ENCODE data around the gene PADI4. TPM values are rescaled to one million over a fixed set of nuclear protein-coding genes. Genes with fewer than 3 reads are reported as not detected.
"Not testable (repeated sequence)": the region's sequence is repeated elsewhere in the genome, so short reads cannot be mapped to it uniquely, and the experiment has no call there.

PADI4 gene
- total RNA-seq, 1 donor from 2014 or later, result 1.0 TPM

DNA sequence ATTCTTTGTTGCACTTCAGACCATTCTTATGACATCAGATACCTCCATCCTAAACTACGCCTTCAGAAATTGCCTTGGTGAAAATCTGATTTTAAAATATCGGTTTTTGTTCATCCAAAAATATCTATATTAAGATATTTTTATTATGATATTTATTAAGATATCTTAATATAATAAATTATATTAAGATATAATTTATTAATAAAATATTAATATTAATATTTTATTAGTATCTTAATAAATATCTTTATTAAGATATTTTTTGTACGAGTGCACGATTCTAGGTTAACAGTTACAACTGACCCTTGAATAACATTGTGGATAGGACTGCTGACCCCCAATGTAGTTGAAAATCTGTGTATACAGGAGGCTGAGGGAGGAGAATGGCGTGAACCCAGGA is 20.9 kb downstream of the PADI4 start:
- peaks cover 16 to 25% (median 19%) of the 10 kb centered on the region in 3 donors for H3K27me3 ChIP-seq (ENCODE audit: control insufficient read depth in 3 of 3, insufficient read depth in 3 of 3, low read length in 3 of 3)
- H3K9ac ChIP-seq (ENCODE audit: low read depth in 1 of 3, low read length in 3 of 3), result no peak overlapping the region

DNA sequence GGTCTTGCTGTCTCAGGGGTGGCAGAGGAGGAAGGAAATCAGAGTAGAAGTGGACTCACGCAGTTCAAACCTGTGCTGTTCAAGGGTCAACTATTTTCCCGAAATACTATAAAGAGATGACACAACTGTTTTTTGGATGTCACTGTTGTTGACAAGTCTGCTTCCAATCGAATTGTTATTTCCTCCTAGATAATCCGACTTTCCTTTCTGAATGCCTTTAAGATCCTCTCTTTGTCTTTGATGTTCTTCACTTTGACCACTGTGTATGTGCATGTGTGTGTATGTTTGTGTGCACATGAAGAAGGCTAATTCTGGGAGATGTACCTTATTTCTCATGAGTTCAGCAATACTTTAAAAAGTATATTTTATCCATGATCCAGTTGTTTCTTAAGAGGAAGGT is 21.6 kb downstream of the PADI4 start:
- peaks cover 0 to 5% (median 0%) of the 10 kb centered on the region in 3 donors for H3K9me3 ChIP-seq (ENCODE audit: control insufficient read depth in 3 of 3, low read length in 3 of 3)
- peaks cover 16 to 25% (median 19%) of the 10 kb centered on the region in 3 donors for H3K27me3 ChIP-seq (ENCODE audit: control insufficient read depth in 3 of 3, insufficient read depth in 3 of 3, low read length in 3 of 3)
- no peaks in the 10 kb centered on the region for H3K36me3 ChIP-seq (ENCODE audit: control insufficient read depth in 3 of 3, insufficient read depth in 3 of 3, low read length in 3 of 3)
- no peak overlapping the region for H3K9ac ChIP-seq (ENCODE audit: low read depth in 1 of 3, low read length in 3 of 3)
- H3K27ac ChIP-seq (ENCODE audit: low read depth, low read length), result no peak overlapping the region
- H3K4me1 ChIP-seq (ENCODE audit: control insufficient read depth in 3 of 3, insufficient read depth in 3 of 3, low read length in 3 of 3), result no peaks in the 10 kb centered on the region
- H3K4me3 ChIP-seq (ENCODE audit: low read length in 3 of 3), result no peak overlapping the region

More for the DNA sequence above, 20.9 kb downstream of the PADI4 start:
- Histone ChIP-seq H3K36me3 (ENCODE audit: control insufficient read depth in 3 of 3, insufficient read depth in 3 of 3, low read length in 3 of 3) (no peaks in the 10 kb centered on the region), H3K4me3 (ENCODE audit: low read length in 3 of 3) (no peak overlapping the region), H3K27ac (ENCODE audit: low read depth, low read length) (no peak overlapping the region), H3K9me3 (ENCODE audit: control insufficient read depth in 3 of 3, low read length in 3 of 3) (peaks cover 0 to 5% (median 0%) of the 10 kb centered on the region in 3 donors), H3K4me1 (ENCODE audit: control insufficient read depth in 3 of 3, insufficient read depth in 3 of 3, low read length in 3 of 3) (no peaks in the 10 kb centered on the region)

DNA sequence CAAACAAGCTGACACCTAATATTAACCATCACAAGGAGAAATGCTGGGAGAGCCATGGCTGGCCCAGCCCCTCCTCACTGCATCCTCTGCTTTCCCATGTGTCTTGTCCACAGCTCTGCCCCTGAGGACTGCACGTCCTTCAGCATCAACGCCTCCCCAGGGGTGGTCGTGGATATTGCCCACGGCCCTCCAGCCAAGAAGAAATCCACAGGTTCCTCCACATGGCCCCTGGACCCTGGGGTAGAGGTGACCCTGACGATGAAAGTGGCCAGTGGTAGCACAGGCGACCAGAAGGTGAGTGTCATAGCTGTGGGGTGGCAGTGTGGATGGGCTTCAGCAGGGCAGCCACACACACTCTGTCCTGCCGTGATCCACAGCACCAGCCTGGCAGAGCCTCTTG is 22.9 kb downstream of the PADI4 start:
- H3K9me3 ChIP-seq (ENCODE audit: control insufficient read depth in 3 of 3, low read length in 3 of 3), result peaks cover 0 to 5% (median 0%) of the 10 kb centered on the region in 3 donors
- H3K4me3 ChIP-seq (ENCODE audit: low read length in 3 of 3), result no peak overlapping the region
- H3K36me3 ChIP-seq (ENCODE audit: control insufficient read depth in 3 of 3, insufficient read depth in 3 of 3, low read length in 3 of 3), result no peaks in the 10 kb centered on the region
- peaks cover 16 to 29% (median 24%) of the 10 kb centered on the region in 3 donors for H3K27me3 ChIP-seq (ENCODE audit: control insufficient read depth in 3 of 3, insufficient read depth in 3 of 3, low read length in 3 of 3)
- peak overlapping the region in 1 of 3 donors; percentile 32 for H3K9ac ChIP-seq (ENCODE audit: low read depth in 1 of 3, low read length in 3 of 3)
- no peak overlapping the region for H3K27ac ChIP-seq (ENCODE audit: low read depth, low read length)
- no peaks in the 10 kb centered on the region for H3K4me1 ChIP-seq (ENCODE audit: control insufficient read depth in 3 of 3, insufficient read depth in 3 of 3, low read length in 3 of 3)

DNA sequence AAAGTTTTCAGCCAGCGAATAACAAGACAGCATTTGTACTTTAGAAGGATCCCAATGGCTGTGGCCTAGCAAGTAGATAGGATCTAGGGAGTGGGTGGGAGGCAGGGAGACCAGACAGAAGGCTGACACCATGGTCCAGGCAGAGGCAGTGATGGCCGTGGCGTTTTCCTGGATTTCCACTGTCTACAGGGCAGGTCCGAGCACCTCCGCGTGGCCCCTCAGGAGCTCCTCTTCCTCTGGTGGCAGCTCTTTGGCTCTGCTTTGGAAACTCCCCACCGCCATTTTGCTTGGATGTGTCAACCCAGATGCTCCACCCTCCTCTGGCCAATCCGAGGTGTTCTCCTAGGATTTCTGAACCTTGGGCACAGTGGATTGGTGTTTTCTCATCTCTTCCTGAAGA is 25.1 kb downstream of the PADI4 start:
- peaks cover 15 to 30% (median 28%) of the 10 kb centered on the region in 3 donors for H3K27me3 ChIP-seq (ENCODE audit: control insufficient read depth in 3 of 3, insufficient read depth in 3 of 3, low read length in 3 of 3)
- no peak overlapping the region for H3K4me3 ChIP-seq (ENCODE audit: low read length in 3 of 3)

DNA sequence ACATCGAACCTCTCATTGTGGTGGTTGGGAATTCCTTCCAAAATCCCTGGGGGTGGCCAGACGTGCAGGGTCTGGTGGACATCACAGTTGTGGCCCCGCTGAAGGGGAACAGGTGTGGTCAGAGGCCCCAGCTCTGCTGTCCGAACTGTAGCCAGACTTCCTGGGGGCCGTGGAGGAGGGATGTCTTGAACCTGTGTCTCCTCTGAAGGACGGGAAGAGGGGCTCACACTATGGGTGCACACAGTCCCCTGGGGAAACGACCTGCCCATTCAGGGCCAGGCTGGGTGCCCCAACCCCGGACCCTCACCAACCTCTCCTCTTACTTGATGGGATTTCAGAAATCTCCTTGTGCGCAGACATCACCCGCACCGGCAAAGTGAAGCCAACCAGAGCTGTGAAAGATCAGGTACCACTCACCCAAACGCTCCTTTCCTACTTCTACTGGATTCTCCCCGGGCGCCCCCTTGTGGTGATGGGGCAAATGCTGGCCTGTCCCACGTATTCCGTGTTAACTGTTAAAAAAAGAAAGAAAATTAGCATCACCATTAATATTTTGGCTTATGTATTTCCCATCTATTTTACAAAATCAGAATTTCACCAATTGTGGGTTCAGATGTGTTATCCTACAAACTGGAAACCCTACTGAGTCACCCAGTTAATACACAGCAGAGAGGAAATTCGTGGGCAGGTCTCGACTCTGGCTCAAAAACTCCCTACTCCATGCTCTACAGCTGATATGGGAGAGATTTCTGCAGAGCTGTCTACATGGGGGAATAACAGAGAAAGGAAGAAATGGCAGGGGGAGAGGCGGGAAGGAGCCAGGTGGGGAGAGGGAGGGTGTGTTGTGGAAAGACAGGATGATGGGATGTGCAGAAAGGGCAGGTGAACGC is 28.1 kb downstream of the PADI4 start:
- peaks cover 16 to 32% (median 32%) of the 10 kb centered on the region in 3 donors for H3K27me3 ChIP-seq (ENCODE audit: control insufficient read depth in 3 of 3, insufficient read depth in 3 of 3, low read length in 3 of 3)
- no peak overlapping the region for H3K27ac ChIP-seq (ENCODE audit: low read depth, low read length)
- no peaks in the 10 kb centered on the region for H3K36me3 ChIP-seq (ENCODE audit: control insufficient read depth in 3 of 3, insufficient read depth in 3 of 3, low read length in 3 of 3)
- no peak overlapping the region for H3K4me3 ChIP-seq (ENCODE audit: low read length in 3 of 3)
- no peak overlapping the region for H3K9ac ChIP-seq (ENCODE audit: low read depth in 1 of 3, low read length in 3 of 3)
- no peaks in the 10 kb centered on the region for H3K9me3 ChIP-seq (ENCODE audit: control insufficient read depth in 3 of 3, low read length in 3 of 3)
- no peaks in the 10 kb centered on the region for H3K4me1 ChIP-seq (ENCODE audit: control insufficient read depth in 3 of 3, insufficient read depth in 3 of 3, low read length in 3 of 3)

More for the DNA sequence above, 25.1 kb downstream of the PADI4 start:
- no peaks in the 10 kb centered on the region for H3K4me1 ChIP-seq (ENCODE audit: control insufficient read depth in 3 of 3, insufficient read depth in 3 of 3, low read length in 3 of 3)
- H3K9ac ChIP-seq (ENCODE audit: low read depth in 1 of 3, low read length in 3 of 3), result no peak overlapping the region
- no peak overlapping the region for H3K27ac ChIP-seq (ENCODE audit: low read depth, low read length)
- H3K9me3 ChIP-seq (ENCODE audit: control insufficient read depth in 3 of 3, low read length in 3 of 3), result peaks cover 0 to 5% (median 0%) of the 10 kb centered on the region in 3 donors
- no peaks in the 10 kb centered on the region for H3K36me3 ChIP-seq (ENCODE audit: control insufficient read depth in 3 of 3, insufficient read depth in 3 of 3, low read length in 3 of 3)

DNA sequence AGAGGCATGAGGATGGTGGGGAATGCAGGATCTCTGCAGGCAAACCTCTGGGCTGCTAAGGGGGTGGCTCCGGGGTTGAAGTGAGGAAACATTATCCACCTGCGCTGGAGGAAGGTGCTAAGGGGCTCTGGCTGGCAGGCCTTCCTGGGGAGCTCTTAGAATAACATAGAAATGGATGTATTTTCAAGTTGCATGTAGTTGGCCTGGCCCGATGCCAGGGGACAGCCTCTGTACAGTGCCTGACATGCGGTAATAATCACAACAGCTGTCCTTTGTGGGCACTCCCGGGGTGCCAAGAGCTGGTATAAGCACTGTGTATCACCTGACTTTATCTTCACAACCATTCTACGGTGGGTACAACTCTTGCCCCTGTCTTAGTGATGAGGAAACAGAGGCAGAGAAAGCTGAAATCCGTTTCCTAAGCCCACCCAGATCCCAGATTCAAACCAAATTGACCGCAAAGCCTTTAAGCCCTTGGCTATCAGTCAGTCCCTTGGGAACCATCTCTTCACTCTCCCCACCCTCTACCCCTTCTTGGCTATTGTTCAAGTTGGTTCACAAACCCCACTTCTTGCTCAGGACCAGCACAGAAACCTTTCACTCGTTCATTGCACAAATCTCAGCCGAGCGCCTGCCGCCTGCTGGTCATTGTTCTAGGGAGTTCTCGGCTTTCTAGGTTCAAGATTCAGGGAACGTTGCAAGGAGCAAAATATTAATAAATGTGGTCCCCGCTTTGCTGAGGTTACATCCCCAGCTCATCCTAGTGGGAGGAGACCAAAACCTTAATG is 30.9 kb downstream of the PADI4 start:
- Histone ChIP-seq H3K27me3 (ENCODE audit: control insufficient read depth in 3 of 3, insufficient read depth in 3 of 3, low read length in 3 of 3) (peaks cover 6 to 39% (median 29%) of the 10 kb centered on the region in 3 donors), H3K4me3 (ENCODE audit: low read length in 3 of 3) (no peak overlapping the region), H3K27ac (ENCODE audit: low read depth, low read length) (no peak overlapping the region), H3K9ac (ENCODE audit: low read depth in 1 of 3, low read length in 3 of 3) (no peak overlapping the region), H3K4me1 (ENCODE audit: control insufficient read depth in 3 of 3, insufficient read depth in 3 of 3, low read length in 3 of 3) (no peaks in the 10 kb centered on the region), H3K9me3 (ENCODE audit: control insufficient read depth in 3 of 3, low read length in 3 of 3) (no peaks in the 10 kb centered on the region), H3K36me3 (ENCODE audit: control insufficient read depth in 3 of 3, insufficient read depth in 3 of 3, low read length in 3 of 3) (no peaks in the 10 kb centered on the region)

DNA sequence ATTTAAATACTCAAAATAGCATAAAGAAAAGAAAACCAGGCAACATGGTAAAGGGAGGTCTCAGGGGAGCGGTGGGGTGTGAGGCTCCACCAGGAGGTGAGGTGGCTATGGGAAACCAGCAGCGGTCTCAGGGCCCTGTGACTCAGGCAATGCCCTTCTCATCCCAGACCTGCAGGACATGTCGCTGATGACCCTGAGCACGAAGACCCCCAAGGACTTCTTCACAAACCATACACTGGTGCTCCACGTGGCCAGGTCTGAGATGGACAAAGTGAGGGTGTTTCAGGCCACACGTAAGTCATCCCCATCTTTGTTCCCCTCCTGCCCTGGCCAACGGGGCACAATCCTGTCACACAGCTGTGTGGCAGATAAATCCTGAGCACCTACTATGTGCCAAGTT is 31.5 kb downstream of the PADI4 start:
- H3K27me3 ChIP-seq (ENCODE audit: control insufficient read depth in 3 of 3, insufficient read depth in 3 of 3, low read length in 3 of 3), result peaks cover 6 to 39% (median 29%) of the 10 kb centered on the region in 3 donors
- H3K4me1 ChIP-seq (ENCODE audit: control insufficient read depth in 3 of 3, insufficient read depth in 3 of 3, low read length in 3 of 3), result no peaks in the 10 kb centered on the region
- H3K9me3 ChIP-seq (ENCODE audit: control insufficient read depth in 3 of 3, low read length in 3 of 3), result no peaks in the 10 kb centered on the region
- no peak overlapping the region for H3K27ac ChIP-seq (ENCODE audit: low read depth, low read length)
- no peak overlapping the region for H3K9ac ChIP-seq (ENCODE audit: low read depth in 1 of 3, low read length in 3 of 3)
- H3K4me3 ChIP-seq (ENCODE audit: low read length in 3 of 3), result no peak overlapping the region
- H3K36me3 ChIP-seq (ENCODE audit: control insufficient read depth in 3 of 3, insufficient read depth in 3 of 3, low read length in 3 of 3), result no peaks in the 10 kb centered on the region

DNA sequence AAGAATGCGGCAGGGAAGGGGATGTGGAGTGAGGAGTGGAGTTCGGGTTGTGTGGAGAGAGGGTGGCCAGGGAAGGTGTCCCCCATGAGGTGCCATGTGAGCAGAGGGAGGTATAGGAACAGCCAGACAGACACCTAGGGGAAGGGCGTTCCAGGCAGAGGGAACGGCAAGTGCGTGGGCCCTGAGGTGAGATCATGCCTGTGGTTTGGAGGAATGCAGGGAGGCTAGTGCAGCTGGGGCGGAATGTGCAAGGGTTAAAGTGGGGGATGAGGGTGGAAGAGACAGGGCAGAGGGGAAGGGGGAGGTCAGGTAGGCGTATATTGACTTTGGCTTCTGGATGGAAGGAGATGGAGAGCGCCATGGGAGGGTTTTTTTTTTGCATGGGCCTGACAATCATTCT is 32.4 kb downstream of the PADI4 start:
- no peak overlapping the region for H3K27ac ChIP-seq (ENCODE audit: low read depth, low read length)
- no peaks in the 10 kb centered on the region for H3K36me3 ChIP-seq (ENCODE audit: control insufficient read depth in 3 of 3, insufficient read depth in 3 of 3, low read length in 3 of 3)
- H3K4me1 ChIP-seq (ENCODE audit: control insufficient read depth in 3 of 3, insufficient read depth in 3 of 3, low read length in 3 of 3), result no peaks in the 10 kb centered on the region
- H3K9ac ChIP-seq (ENCODE audit: low read depth in 1 of 3, low read length in 3 of 3), result no peak overlapping the region
- no peaks in the 10 kb centered on the region for H3K9me3 ChIP-seq (ENCODE audit: control insufficient read depth in 3 of 3, low read length in 3 of 3)
- H3K27me3 ChIP-seq (ENCODE audit: control insufficient read depth in 3 of 3, insufficient read depth in 3 of 3, low read length in 3 of 3), result peaks cover 6 to 36% (median 29%) of the 10 kb centered on the region in 3 donors
- H3K4me3 ChIP-seq (ENCODE audit: low read length in 3 of 3), result no peak overlapping the region

DNA sequence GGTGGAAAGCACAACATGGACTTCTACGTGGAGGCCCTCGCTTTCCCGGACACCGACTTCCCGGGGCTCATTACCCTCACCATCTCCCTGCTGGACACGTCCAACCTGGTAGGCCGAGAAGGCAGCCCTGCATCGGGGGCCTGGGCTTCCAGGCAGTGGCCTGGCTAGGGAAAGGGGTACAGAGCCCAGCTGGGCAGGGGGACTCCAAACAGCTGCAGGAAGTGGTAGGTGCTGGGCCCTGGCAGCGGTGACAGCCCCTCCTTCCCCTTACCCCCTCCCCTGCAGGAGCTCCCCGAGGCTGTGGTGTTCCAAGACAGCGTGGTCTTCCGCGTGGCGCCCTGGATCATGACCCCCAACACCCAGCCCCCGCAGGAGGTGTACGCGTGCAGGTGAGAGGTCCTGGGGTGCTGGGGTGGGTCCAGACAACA is 34.0 kb downstream of the PADI4 start:
- H3K9me3 ChIP-seq (ENCODE audit: control insufficient read depth in 3 of 3, low read length in 3 of 3), result no peaks in the 10 kb centered on the region
- H3K27ac ChIP-seq (ENCODE audit: low read depth, low read length), result no peak overlapping the region
- H3K27me3 ChIP-seq (ENCODE audit: control insufficient read depth in 3 of 3, insufficient read depth in 3 of 3, low read length in 3 of 3), result peaks cover 15 to 38% (median 32%) of the 10 kb centered on the region in 3 donors
- H3K9ac ChIP-seq (ENCODE audit: low read depth in 1 of 3, low read length in 3 of 3), result no peak overlapping the region
- no peak overlapping the region for H3K4me3 ChIP-seq (ENCODE audit: low read length in 3 of 3)
- no peaks in the 10 kb centered on the region for H3K4me1 ChIP-seq (ENCODE audit: control insufficient read depth in 3 of 3, insufficient read depth in 3 of 3, low read length in 3 of 3)
- no peaks in the 10 kb centered on the region for H3K36me3 ChIP-seq (ENCODE audit: control insufficient read depth in 3 of 3, insufficient read depth in 3 of 3, low read length in 3 of 3)

DNA sequence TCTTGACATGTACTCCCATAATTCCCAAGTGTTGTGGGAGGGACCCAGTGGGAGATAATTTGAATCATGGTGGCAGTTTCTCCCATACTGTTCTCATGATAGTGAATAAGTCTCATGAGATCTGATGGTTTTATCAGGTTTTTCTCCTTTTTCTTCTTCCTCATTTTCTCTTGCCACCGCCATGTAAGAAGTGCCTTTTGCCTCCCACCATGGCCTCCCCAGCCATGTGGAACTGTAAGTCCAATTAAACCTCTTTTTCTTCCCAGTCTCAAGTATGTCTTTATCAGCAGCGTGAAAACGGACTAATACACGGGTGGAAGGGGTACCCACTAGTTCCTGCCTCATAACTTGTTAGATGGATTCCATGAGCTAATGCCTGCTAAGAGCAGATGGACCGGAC is 37.5 kb downstream of the PADI4 start:
- not testable (repeated sequence) for H3K4me1 ChIP-seq (ENCODE audit: control insufficient read depth in 3 of 3, insufficient read depth in 3 of 3, low read length in 3 of 3); H3K36me3 ChIP-seq (ENCODE audit: control insufficient read depth in 3 of 3, insufficient read depth in 3 of 3, low read length in 3 of 3); H3K4me3 ChIP-seq (ENCODE audit: low read length in 3 of 3); H3K9me3 ChIP-seq (ENCODE audit: control insufficient read depth in 3 of 3, low read length in 3 of 3); H3K27ac ChIP-seq (ENCODE audit: low read depth, low read length); H3K9ac ChIP-seq (ENCODE audit: low read depth in 1 of 3, low read length in 3 of 3)
- peaks cover 23 to 29% (median 24%) of the 10 kb centered on the region in 3 donors for H3K27me3 ChIP-seq (ENCODE audit: control insufficient read depth in 3 of 3, insufficient read depth in 3 of 3, low read length in 3 of 3)
